WTC11 (cell line): ENCODE data around the gene ADGRF4.

Source experiments
- GABPB1 ChIP-seq: sonication (generic); formaldehyde crosslinking; IDR thresholded peaks from 2 replicates; pipeline ENCODE4 v1.8.1; 2023; ENCODE audit warnings: mild to moderate bottlenecking, missing genetic modification reagents
- NFATC4 ChIP-seq: fragments of 250-450 bp; sonication (Bioruptor Pico); IDR thresholded peaks from 2 replicates; pipeline ENCODE4 v1.9.0; 2021; ENCODE audit warnings: mild to moderate bottlenecking
- NR2C2 ChIP-seq: sonication (generic); formaldehyde crosslinking; IDR thresholded peaks from 2 replicates; pipeline ENCODE4 v1.8.0; 2022; ENCODE audit warnings: mild to moderate bottlenecking, missing genetic modification reagents
- TF ChIP-seq, protein P1 (sequence below): sonication (generic); formaldehyde crosslinking; IDR thresholded peaks from 2 replicates; pipeline ENCODE4 v1.8.0; 2022; ENCODE audit warnings: mild to moderate bottlenecking, missing genetic modification reagents
- TF ChIP-seq, protein P2 (sequence below): sonication (generic); formaldehyde crosslinking; IDR thresholded peaks from 2 replicates; pipeline ENCODE4 v1.8.1; 2022; ENCODE audit warnings: mild to moderate bottlenecking, missing genetic modification reagents, moderate library complexity, borderline replicate concordance

DNA sequence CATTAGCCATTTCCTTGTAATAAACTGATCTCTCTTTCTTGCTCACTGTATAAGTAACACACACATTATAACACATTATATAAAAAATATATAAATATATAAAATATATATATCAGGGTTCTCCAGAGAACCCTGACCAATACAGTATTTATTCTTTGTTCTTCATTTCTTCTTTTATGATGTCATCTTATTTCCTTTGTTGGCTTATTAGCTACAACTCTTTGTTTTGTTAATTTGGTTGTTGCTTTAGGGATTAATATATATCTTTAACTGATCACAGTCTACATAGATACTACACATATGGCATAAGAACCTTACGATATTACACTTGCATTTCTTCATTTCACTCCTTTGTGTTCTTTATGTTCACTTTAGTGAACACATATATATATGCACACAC is 68.7 kb downstream of the ADGRF4 start:
- TF ChIP-seq, protein P1, sequence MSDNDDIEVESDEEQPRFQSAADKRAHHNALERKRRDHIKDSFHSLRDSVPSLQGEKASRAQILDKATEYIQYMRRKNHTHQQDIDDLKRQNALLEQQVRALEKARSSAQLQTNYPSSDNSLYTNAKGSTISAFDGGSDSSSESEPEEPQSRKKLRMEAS (CRISPR knock-in tag) = no peak
- no peak for TF ChIP-seq NFATC4 (CRISPR knock-in tag)
- TF ChIP-seq, protein P2, sequence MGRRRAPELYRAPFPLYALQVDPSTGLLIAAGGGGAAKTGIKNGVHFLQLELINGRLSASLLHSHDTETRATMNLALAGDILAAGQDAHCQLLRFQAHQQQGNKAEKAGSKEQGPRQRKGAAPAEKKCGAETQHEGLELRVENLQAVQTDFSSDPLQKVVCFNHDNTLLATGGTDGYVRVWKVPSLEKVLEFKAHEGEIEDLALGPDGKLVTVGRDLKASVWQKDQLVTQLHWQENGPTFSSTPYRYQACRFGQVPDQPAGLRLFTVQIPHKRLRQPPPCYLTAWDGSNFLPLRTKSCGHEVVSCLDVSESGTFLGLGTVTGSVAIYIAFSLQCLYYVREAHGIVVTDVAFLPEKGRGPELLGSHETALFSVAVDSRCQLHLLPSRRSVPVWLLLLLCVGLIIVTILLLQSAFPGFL (CRISPR knock-in tag) = no peak
- TF ChIP-seq GABPB1 (CRISPR knock-in tag) = no peak
- TF ChIP-seq NR2C2 (CRISPR knock-in tag) = no peak
